Measurements from ENCODE around the gene SLC16A10.
"Not testable (repeated sequence)": the region's sequence is repeated elsewhere in the genome, so short reads cannot be mapped to it uniquely, and the experiment has no call there.

The SLC16A10 gene

GRCh38 chr6:111087871-111088667 is 766 bp downstream of the SLC16A10 start:
- DNase-seq, result no peak

DNA sequence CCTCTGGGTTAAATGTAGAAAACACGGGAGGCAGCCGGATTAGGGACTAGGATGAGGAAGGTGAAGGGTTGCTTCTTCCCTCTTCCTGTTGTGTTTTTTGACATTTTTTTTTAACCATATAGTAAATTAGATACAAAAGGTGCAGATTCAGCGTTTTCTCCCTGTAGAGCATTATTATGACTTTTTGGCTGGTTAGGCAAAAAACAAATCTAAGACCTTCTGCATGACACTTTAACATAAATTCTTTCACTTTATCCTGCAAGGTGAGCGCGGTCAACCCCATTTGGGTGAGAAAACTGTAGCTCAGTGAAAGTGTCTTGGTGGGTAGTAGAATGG is 1.3 kb downstream of the SLC16A10 start:
- no peak for DNase-seq

- no peak for DNase-seq
Measured at GRCh38 chr6:111090766-111091165, 3.5 kb downstream of the SLC16A10 start.

DNA sequence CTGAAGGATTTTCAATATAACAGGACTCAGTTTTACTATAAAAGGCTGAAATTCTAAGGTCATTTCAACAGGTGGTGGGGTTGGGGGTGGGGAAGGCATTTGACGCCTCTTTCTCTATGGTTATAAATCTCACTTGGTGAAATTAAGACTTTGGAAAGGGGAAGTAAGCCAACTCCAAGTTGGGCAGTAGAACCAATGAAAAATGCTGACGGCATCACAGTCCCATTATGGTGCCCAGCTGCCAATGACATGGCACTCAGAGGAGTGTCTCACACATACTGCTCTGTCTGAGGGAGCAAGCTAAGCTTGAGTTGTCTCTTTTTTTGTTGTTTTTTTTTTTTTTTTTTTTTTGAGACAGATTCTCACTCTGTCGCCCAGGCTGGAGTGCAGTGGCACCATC is 4.7 kb downstream of the SLC16A10 start:
- no peak for DNase-seq

DNA sequence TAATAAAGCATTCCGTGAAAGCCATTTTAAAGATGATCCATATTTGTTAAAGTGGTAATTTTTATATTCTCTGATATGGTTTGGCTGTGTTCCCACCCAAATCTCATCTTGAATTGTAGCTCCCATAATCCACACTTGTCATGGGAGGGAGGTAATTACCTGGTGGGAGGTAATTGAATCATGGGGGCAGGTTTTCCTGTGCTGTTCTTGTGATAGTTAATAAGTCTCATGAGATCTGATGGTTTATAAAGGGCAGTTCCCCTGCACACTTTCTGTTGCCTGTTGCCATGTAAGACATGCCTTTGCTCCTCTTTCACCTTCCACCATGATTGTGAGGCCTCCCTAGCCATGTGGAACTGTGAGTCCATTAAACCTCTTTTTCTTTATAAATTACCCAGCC is 8.2 kb downstream of the SLC16A10 start:
- not testable (repeated sequence) for DNase-seq

DNA sequence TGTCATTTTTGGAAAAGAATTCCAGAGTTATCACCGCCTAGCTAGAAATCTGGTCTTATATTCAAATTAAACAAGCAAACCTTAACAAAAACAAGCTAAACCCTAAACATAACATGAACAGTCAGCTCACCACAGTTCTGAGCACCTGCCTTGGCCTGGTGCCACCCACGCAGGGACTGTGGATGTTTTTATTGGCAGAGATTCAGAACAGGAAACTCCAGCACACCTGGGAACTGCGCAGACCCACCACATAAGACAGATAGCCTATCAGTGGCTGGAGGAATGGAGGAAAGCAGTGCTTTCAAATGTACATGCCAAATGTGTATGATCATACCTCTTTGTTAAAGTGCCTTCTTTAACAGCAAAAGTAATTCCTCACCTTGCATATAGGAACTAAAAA is 8.9 kb downstream of the SLC16A10 start:
- no peak for DNase-seq

GRCh38 chr6:111098597-111098996 is 11.3 kb downstream of the SLC16A10 start:
- DNase-seq, result no peak

- DNase-seq, result no peak
Measured at GRCh38 chr6:111101987-111102386, 14.7 kb downstream of the SLC16A10 start.

- DNase-seq, result peak; percentile 40
Measured at GRCh38 chr6:111105578-111105977, 18.3 kb downstream of the SLC16A10 start.

DNA sequence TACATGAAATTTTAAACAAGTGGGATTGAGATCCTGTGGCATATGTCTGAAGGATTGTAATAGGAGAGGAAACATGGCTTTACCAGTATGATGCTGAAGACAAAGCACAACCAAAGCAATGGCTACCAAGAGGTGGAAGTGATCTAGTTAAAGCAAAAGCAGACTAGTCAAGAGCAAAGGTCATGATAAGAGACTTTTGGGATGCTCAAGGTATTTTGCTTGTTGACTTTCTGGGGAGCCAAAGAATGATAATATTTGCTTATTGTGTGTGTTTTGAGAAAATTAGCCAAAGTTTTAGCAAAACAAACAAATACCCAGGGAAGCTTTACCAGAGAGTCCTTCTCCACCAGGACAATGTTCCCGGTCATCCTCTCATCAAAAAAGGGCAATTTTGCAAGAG is 20.3 kb downstream of the SLC16A10 start:
- no peak for DNase-seq

GRCh38 chr6:111110036-111110435 is 22.7 kb downstream of the SLC16A10 start:
- DNase-seq, result no peak

GRCh38 chr6:111113336-111114086 is 26.2 kb downstream of the SLC16A10 start:
- peak; percentile 33 for DNase-seq

DNA sequence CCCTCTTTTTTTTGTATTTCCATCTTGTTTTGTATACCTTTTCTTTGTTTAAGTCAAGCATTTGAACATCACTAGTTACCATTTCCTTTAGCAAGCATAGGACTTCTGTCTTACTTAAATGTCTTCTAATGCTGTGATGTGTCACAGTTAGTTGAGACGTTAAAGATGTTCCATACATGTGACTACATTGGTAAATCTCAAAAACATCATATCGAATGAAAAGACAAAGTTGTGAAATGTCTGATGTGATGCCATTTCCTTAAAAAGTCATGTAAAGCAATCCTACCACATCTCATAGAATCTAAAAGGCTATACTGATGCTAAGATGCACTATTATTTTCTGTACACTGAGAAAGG is 26.8 kb downstream of the SLC16A10 start:
- DNase-seq, result peak; percentile 9

GRCh38 chr6:111114482-111114881 is 27.2 kb downstream of the SLC16A10 start:
- peak; percentile 6 for DNase-seq

- DNase-seq, result no peak
Measured at GRCh38 chr6:111118826-111119225, 31.5 kb downstream of the SLC16A10 start.

GRCh38 chr6:111119571-111120329 is 32.4 kb downstream of the SLC16A10 start:
- peak; percentile 29 for DNase-seq

DNA sequence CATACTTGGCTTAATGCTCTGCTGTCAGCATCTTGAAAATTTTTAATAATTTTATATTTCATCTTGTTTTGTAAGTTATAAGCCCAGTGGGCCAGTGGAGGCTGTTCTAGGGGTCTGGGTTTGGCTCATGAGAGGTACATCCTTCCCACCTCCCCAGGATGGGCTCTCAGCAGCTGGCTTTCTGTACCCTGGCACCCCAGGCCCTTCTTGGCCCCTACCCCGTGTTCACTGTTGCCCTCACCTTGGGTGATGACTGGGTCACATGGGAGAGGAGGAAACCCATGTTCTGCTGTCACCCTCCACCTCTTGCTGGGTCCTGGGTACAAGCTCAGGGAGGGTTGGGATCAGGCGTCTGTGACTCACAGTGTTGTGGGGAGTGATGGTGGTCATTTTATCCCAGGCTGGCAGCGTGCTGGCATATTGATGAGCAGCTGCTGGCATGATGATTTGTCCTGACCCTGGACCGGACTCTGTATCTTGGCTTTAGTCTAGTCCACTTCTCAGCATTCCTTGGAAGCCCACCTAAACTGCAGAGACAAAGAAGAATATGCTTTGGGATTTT is 34.6 kb downstream of the SLC16A10 start:
- DNase-seq, result no peak

DNA sequence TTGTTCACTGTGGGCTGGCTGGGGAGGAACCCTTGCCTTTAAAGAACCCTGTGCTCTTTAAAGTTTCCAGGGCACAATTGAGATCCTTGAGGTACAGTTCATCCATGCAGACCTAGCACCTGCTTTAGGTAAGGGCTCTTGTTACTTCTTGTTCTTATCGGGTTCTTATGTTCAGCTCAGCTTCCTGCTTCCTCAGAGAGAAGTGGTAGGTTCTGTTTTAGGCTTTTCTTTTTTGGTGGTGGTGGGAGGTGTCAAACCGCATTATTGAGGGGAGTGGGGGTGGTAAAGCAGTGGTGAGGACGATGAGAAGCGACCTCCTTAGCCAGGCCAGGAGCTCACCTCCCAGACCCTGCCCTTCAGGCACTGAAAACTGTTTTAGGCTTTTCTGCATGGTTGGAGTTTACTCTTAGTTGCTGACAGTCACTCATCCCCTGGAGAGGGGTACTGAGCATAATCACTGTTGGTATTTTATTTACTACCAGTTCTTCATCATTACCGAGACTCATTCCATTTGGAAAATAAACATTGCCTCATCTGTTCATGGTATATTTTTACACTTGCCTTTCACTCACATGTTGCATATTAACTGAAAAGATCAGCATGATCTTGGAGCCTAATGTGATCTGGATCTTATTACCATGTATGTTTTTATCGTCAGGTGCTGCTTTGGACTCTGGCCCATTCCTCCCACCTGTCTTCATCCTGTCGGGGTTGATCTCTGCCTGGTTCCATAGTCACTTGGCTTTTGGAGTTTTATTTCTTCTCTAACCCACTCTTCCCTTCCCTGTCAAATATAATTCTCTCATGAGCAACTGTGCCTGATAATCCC is 35.4 kb downstream of the SLC16A10 start:
- no peak for DNase-seq

DNA sequence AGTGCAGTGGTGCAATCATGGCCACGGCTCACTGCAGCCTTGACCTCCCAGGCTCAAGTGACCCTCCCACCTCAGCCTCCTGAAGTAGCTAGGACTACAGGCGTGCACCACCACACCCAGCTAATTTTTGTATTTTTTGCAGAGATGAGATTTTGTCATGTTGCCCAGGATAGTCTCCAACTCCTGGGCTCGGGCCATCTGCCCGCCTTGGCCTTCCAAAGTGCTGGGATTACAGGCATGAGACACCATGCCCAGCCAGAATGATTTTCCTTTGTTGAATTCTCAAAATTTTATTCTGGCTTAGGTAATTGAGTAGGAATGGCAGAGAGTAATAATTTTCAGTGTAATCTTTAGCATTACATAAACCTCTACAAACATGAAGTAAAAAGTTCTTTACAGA is 37.1 kb downstream of the SLC16A10 start:
- no peak for DNase-seq

DNA sequence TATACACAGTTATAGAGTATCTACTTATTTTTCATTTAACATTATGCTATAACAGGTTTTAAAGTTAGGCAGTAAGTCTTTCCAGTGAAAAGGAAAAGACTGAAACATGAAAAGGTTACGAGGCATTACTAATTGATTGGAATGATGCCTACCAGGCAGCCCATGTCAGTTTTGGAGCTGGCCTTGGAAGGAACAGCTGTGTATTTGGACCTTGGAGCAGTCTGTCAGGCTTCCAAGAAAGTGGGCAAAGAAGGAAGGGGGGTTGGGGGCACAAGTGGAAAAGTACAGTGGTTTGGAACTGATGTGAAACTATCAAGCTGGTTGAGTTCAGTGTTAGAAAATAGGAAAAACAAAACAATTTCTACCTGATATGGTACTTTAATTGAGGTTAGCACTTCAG is 41.7 kb downstream of the SLC16A10 start:
- no peak for DNase-seq

- not testable (repeated sequence) for DNase-seq
Measured at GRCh38 chr6:111131018-111131417, 43.7 kb downstream of the SLC16A10 start.

DNA sequence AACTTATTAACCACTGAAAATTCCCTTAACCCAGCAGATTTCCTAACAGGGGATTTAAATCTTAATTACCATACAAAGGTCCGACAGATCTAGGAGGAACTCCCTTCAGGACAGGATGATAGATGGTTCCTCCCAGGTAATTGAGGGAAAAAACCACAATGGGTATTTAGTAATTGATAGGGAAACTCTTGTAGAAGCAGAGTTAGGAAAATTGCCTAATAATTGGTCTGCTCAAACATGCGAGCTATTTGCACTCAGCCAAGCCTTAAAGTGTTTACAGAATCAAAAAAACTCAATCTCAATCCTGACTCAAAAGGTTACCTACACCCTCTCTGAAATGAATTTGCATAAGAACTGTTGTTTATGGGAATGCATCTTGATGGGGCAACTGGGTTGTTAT is 45.4 kb downstream of the SLC16A10 start:
- not testable (repeated sequence) for DNase-seq
